Natural killer cell (primary cell): ENCODE data around the gene RSRC2. TPM values are rescaled to one million over a fixed set of nuclear protein-coding genes. Genes with fewer than 3 reads are reported as not detected.

Experiments used
- ATAC-seq, 3 donors: fragments of 150-1000 bp in 2 of 3; fragments of 200-7000 bp in 1 of 3; cut with Tn5 transposase; 1 replicate in 1 of 3; 2 replicates in 2 of 3; pipeline ENCODE4 v1.10.0; 2021; ENCODE audit warnings: mild to moderate bottlenecking in 2 of 3, moderate library complexity in 2 of 3
- DNase-seq, 2 donors: peaks; one replicate each; pipeline versions ENCODE4 v3.0.0 to v3.0.0-alpha.2; 2013 to 2021; ENCODE audit warnings: mixed read lengths in 1 of 2
- H3K27ac ChIP-seq: one replicate; pipeline ENCODE4 v1.5.1; 2013; ENCODE audit warnings: mild to moderate bottlenecking, low read length
- H3K27me3 ChIP-seq: one replicate; pipeline ENCODE4 v1.6.1; 2013; ENCODE audit warnings: low read length; ENCODE audit not compliant: control insufficient read depth, insufficient read depth
- H3K36me3 ChIP-seq: one replicate; pipeline ENCODE4 v1.6.1; 2013; ENCODE audit warnings: low read length; ENCODE audit not compliant: control insufficient read depth, insufficient read depth
- H3K4me1 ChIP-seq: one replicate; pipeline ENCODE4 v1.6.1; 2013; ENCODE audit warnings: low read length; ENCODE audit not compliant: control insufficient read depth, insufficient read depth
- H3K4me3 ChIP-seq: one replicate; pipeline ENCODE4 v1.5.1; 2013; ENCODE audit warnings: low read length
- H3K9me3 ChIP-seq: one replicate; pipeline ENCODE4 v1.6.1; 2013; ENCODE audit warnings: low read length; ENCODE audit not compliant: control insufficient read depth, insufficient read depth
- H3K27ac Mint-ChIP-seq, 2 donors: one replicate each; pipeline ENCODE4 v1.8.0; 2022; ENCODE audit warnings: mild to moderate bottlenecking in 2 of 2, mixed read lengths in 2 of 2, moderate library complexity in 1 of 2
- H3K27me3 Mint-ChIP-seq, 2 donors: one replicate each; pipeline ENCODE4 v1.8.0; 2022; ENCODE audit warnings: low read depth in 2 of 2, mixed read lengths in 2 of 2
- H3K36me3 Mint-ChIP-seq: one replicate; pipeline ENCODE4 v1.8.0; 2022; ENCODE audit warnings: mixed read lengths
- H3K4me1 Mint-ChIP-seq, 2 donors: one replicate each; pipeline ENCODE4 v1.8.0; 2022; ENCODE audit warnings: mixed read lengths in 2 of 2
- H3K4me3 Mint-ChIP-seq: one replicate; pipeline ENCODE4 v1.8.0; 2022; ENCODE audit warnings: mild to moderate bottlenecking, moderate library complexity, mixed read lengths
- H3K9me3 Mint-ChIP-seq, 2 donors: one replicate each; pipeline ENCODE4 v1.8.0; 2022; ENCODE audit warnings: mixed read lengths in 2 of 2
- CTCF ChIP-seq: fragments of 200-600 bp; IDR thresholded peaks from one replicate; pipeline ENCODE4 v1.8.0; 2022; ENCODE audit warnings: antibody characterized with exemption
- WGBS: methylation state at CpG from one replicate; pipeline ENCODE4 v1.1.7; 2013; ENCODE audit warnings: missing lambda C conversion rate; ENCODE audit not compliant: insufficient coverage; 5-methylcytosine and 5-hydroxymethylcytosine counted together
- intact Hi-C: fragments of 100-400 bp; cut with micrococcal nuclease; formaldehyde crosslinking; loops from one replicate; pipeline ENCODE4 v1.14.2; 2022
- total RNA-seq, 4 donors: library from RNA; stranded (reverse); fragments of 120-200 nt in 1 of 4; gene quantifications; one replicate each; pipeline versions ENCODE4 v1.2.3 to v1.2.4, GENCODE V29; 2013 to 2022

The RSRC2 gene
- total RNA-seq, 3 donors from 2014 or later (not counting 1 experiment from before 2014, with no cell fraction given), result 252 to 310 (median 266) TPM

DNA sequence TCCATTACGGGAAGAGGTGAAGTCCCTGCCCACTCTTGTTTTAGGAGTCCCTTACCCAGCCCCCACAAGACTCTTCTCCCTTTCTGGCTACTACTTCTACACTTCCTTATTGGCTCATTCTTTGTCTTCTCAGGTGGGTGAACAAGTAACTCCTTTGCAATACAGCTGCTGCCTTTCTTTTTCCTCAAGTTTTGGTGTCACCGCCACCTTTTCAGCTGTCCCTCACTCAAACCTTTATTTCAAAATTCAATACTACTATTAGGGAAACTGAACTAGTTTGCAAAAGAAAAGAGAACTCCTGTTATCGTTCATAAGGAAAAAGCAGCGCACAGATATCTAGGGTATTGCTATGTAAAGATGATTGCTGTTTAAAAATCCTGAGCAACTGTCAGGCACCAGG, 6.1 kb downstream of the RSRC2 start:
- H3K27me3 Mint-ChIP-seq, result no peaks in the 10 kb centered on the region
- H3K27me3 ChIP-seq, result no peaks in the 10 kb centered on the region
- H3K4me3 ChIP-seq, result no peak overlapping the region
- H3K4me1 Mint-ChIP-seq, result peaks cover 40 to 51% of the 10 kb centered on the region in 2 donors
- no peak for ATAC-seq
- no peak overlapping the region for H3K4me3 Mint-ChIP-seq
- TF ChIP-seq CTCF, result no peak
- WGBS, result 97% methylated on average over 4 of the region's 4 CpGs
- H3K9me3 ChIP-seq, result no peaks in the 10 kb centered on the region
- peak overlapping the region in 1 of 2 donors; percentile 5 for H3K27ac Mint-ChIP-seq
- no peaks in the 10 kb centered on the region for H3K9me3 Mint-ChIP-seq
- intact Hi-C loops, result no loop called here
- H3K36me3 Mint-ChIP-seq, result peaks cover 33% of the 10 kb centered on the region
- DNase-seq, result no peak
- no peak overlapping the region for H3K27ac ChIP-seq
- peaks cover 13% of the 10 kb centered on the region for H3K4me1 ChIP-seq
- H3K36me3 ChIP-seq, result peaks cover 76% of the 10 kb centered on the region

- DNase-seq, result no peak
- Histone ChIP-seq H3K27ac (no peak overlapping the region), H3K36me3 (peaks cover 83% of the 10 kb centered on the region), H3K9me3 (no peaks in the 10 kb centered on the region), H3K4me1 (peaks cover 4% of the 10 kb centered on the region), H3K27me3 (no peaks in the 10 kb centered on the region), H3K4me3 (no peak overlapping the region)
- intact Hi-C loops, result no loop called here
- TF ChIP-seq CTCF, result no peak
- peaks cover 42% of the 10 kb centered on the region for H3K36me3 Mint-ChIP-seq
- no peaks in the 10 kb centered on the region for H3K9me3 Mint-ChIP-seq
- ATAC-seq, result no peak
- no peak overlapping the region for H3K27ac Mint-ChIP-seq
- peaks cover 30 to 47% of the 10 kb centered on the region in 2 donors for H3K4me1 Mint-ChIP-seq
- WGBS, result no CpG with 5 or more reads among the region's 1 CpG
- no peaks in the 10 kb centered on the region for H3K27me3 Mint-ChIP-seq
- H3K4me3 Mint-ChIP-seq, result no peak overlapping the region
These were observed 7.3 kb downstream of the RSRC2 start for GRCh38 chr12:122519418-122519817.

DNA sequence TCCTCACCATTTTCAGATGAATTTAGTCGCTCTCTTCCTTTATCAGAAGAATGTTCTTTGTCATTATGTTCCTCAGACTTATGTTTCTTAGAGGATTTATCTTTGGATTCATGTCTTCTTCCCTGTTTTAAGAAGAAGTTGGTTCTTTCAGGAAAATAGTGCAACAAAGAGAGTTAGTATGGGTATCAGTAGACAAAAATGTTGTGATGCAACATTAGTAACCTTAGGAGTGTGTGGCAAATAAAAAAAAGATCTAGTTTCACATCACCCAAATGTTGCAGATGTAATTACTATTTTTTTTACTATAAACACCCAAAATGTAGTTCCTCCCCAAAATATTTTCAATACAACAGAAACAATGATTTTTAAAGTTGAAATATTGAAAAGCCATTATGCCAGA, 7.8 kb downstream of the RSRC2 start:
- DNase-seq, result no peak
- no peak overlapping the region for H3K27ac ChIP-seq
- no peaks in the 10 kb centered on the region for H3K27me3 ChIP-seq
- Mint-ChIP-seq H3K27ac (peak overlapping the region; percentile 24 to 51), H3K4me1 (peaks cover 25 to 42% of the 10 kb centered on the region in 2 donors), H3K36me3 (peaks cover 42% of the 10 kb centered on the region), H3K4me3 (no peak overlapping the region), H3K9me3 (no peaks in the 10 kb centered on the region), H3K27me3 (no peaks in the 10 kb centered on the region)
- no peaks in the 10 kb centered on the region for H3K9me3 ChIP-seq
- H3K4me1 ChIP-seq, result peaks cover 4% of the 10 kb centered on the region
- no peak overlapping the region for H3K4me3 ChIP-seq
- TF ChIP-seq CTCF, result no peak
- intact Hi-C loops, result no loop called here
- ATAC-seq, result no peak
- WGBS, result 100% methylated on average over 1 of the region's 1 CpG
- H3K36me3 ChIP-seq, result peaks cover 81% of the 10 kb centered on the region

DNA sequence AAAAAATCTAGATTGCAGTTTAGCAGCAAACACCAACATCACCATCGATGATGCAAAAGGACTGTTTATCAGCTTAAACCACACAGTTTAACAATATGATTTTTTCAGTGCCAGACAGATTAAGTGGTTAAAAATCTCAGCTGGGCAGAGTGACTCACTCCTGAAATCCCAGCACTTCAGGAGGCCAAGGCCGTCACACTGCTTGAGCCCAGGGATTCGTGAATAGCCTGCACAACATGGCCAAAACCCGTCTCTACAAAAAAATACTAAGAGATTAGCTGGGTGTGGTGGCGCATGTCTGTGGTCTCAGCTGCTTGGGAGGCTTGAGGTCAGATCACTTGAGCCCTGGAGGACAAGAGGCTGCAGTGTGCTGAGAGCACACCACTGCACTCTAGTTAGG, 8.9 kb downstream of the RSRC2 start:
- no peak for DNase-seq
- peak overlapping the region in 1 of 2 donors; percentile 62 for H3K27ac Mint-ChIP-seq
- H3K9me3 Mint-ChIP-seq, result no peaks in the 10 kb centered on the region
- H3K36me3 Mint-ChIP-seq, result peaks cover 42% of the 10 kb centered on the region
- WGBS, result 88% methylated on average over 5 of the region's 5 CpGs
- no peaks in the 10 kb centered on the region for H3K27me3 ChIP-seq
- H3K4me1 Mint-ChIP-seq, result peaks cover 16 to 32% of the 10 kb centered on the region in 2 donors
- H3K27ac ChIP-seq, result no peak overlapping the region
- ATAC-seq, result peak in 1 of 3 donors; percentile 15
- no peak for TF ChIP-seq CTCF
- intact Hi-C loops, result no loop called here
- no peaks in the 10 kb centered on the region for H3K4me1 ChIP-seq
- H3K27me3 Mint-ChIP-seq, result no peaks in the 10 kb centered on the region
- peaks cover 88% of the 10 kb centered on the region for H3K36me3 ChIP-seq
- H3K4me3 ChIP-seq, result no peak overlapping the region
- H3K9me3 ChIP-seq, result no peaks in the 10 kb centered on the region
- H3K4me3 Mint-ChIP-seq, result no peak overlapping the region
